ENCODE data around the gene CRADD.

DNA sequence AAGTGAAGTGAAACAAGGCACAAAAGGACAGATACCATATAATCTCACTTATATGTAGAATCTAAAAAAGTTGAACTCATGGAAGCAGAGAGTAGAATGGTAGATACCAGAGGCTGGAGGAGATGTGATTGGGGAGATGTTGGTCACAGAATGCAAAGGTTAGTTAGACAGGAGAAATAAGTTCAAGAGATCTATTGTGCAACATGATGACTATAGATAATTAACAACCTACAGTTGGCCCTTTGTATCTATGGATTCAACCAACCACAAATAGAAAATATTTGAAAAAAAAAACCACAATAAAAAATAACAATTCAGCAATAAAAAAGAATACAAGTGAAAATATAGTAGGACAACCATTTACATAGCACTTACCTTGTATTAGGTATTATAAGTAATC, 19.3 kb downstream of the CRADD start:
- TF ChIP-seq POLR2A (IDR thresholded peaks at IDR 0.05; ENCODE audit: low read depth, low read length) (no peak), POLR2AphosphoS5 (IDR thresholded peaks at IDR 0.05; ENCODE audit: low read depth, low read length) (no peak)

Measured in GM12892 (cell line).